H1 (cell line): ENCODE data around the gene SERPINB2. TPM values are rescaled to one million over a fixed set of nuclear protein-coding genes. Genes with fewer than 3 reads are reported as not detected.

Experiments used
- CTCF ChIA-PET: fragments of 300-600 bp; sonication (Branson Sonifier 250); formaldehyde crosslinking; loops from one replicate; lab custom pipeline; 2021; ENCODE audit not compliant: partially characterized antibody; lab: Charles Lee
- POLR2A ChIA-PET: fragments of 300-600 bp; sonication (Branson Sonifier 250); formaldehyde crosslinking; loops from one replicate; lab custom pipeline; 2021; ENCODE audit warnings: inconsistent platforms; ENCODE audit not compliant: partially characterized antibody; lab: Charles Lee
- DNase-seq, 2 experiments: peaks; one replicate each; pipeline versions ENCODE4 v3.0.0 to v3.0.0-alpha.2; 2010 to 2022; ENCODE audit warnings: low spot score in 2 of 2, low read depth in 1 of 2, mixed read lengths in 1 of 2
- FAIRE-seq: peaks from 2 replicates; lab custom pipeline; 2011; peaks lifted over from hg19 to GRCh38; lab: Jason Lieb, UNC
- H2AFZ ChIP-seq: 2 replicates; pipeline ENCODE4 v1.8.1; 2012; ENCODE audit warnings: low read length, inconsistent platforms
- H2AK5ac ChIP-seq: 2 replicates; pipeline ENCODE4 v1.6.1; 2013; ENCODE audit warnings: low read depth, low read length
- H2BK120ac ChIP-seq: replicated peaks from 2 replicates; pipeline ENCODE3; 2013; ENCODE audit warnings: low read depth, low read length, inconsistent platforms
- H2BK12ac ChIP-seq: 2 replicates; pipeline ENCODE4 v1.6.1; 2013; ENCODE audit warnings: low read depth, low read length
- H2BK15ac ChIP-seq: 2 replicates; pipeline ENCODE4 v1.6.1; 2013; ENCODE audit warnings: low read length
- H2BK20ac ChIP-seq: 2 replicates; pipeline ENCODE4 v1.6.1; 2013; ENCODE audit warnings: low read length
- H2BK5ac ChIP-seq: 2 replicates; pipeline ENCODE4 v1.6.1; 2013; ENCODE audit warnings: low read depth, low read length
- H3K14ac ChIP-seq: 2 replicates; pipeline ENCODE4 v1.6.1; 2013; ENCODE audit warnings: inconsistent platforms; ENCODE audit not compliant: insufficient read length
- H3K18ac ChIP-seq: 2 replicates; pipeline ENCODE4 v1.6.1; 2013; ENCODE audit warnings: low read length; ENCODE audit errors: extremely low read depth
- H3K23ac ChIP-seq: 2 replicates; pipeline ENCODE4 v1.6.1; 2013; ENCODE audit warnings: inconsistent platforms; ENCODE audit not compliant: insufficient read length
- H3K23me2 ChIP-seq: 2 replicates; pipeline ENCODE4 v1.6.1; 2013; ENCODE audit warnings: low read depth, low read length
- H3K27ac ChIP-seq: 2 replicates; pipeline ENCODE4 v1.6.1; 2011; ENCODE audit warnings: low read depth, low read length, inconsistent platforms
- H3K27me3 ChIP-seq, 4 experiments: replicated peaks in 1 of 4; 1 replicate in 1 of 4; 2 replicates in 3 of 4; pipeline versions ENCODE4 v1.6.1 to v1.8.1; 2011 to 2013; ENCODE audit warnings: low read length in 3 of 4, mild to moderate bottlenecking in 3 of 4, inconsistent platforms in 2 of 4, mixed read lengths in 2 of 4, moderate library complexity in 1 of 4; ENCODE audit not compliant: control insufficient read depth in 3 of 4, insufficient read depth in 3 of 4; ENCODE audit errors: extremely low read depth in 1 of 4
- H3K36me3 ChIP-seq, 4 experiments: 2 replicates each; pipeline versions ENCODE4 v1.6.1 to v1.8.1; 2011 to 2013; ENCODE audit warnings: mild to moderate bottlenecking in 4 of 4, low read length in 3 of 4, moderate library complexity in 2 of 4, control low read depth in 1 of 4, inconsistent platforms in 1 of 4; ENCODE audit not compliant: insufficient read depth in 4 of 4, control insufficient read depth in 2 of 4
- H3K4ac ChIP-seq: replicated peaks from 2 replicates; pipeline ENCODE3; 2013; ENCODE audit warnings: low read length, low read depth, mixed read lengths, inconsistent platforms; ENCODE audit not compliant: insufficient read length
- H3K4me1 ChIP-seq, 4 experiments: replicated peaks in 1 of 4; 1 replicate in 1 of 4; 2 replicates in 3 of 4; pipeline versions ENCODE4 v1.6.1 to v1.8.1; 2011 to 2013; ENCODE audit warnings: low read length in 3 of 4, inconsistent platforms in 2 of 4, mixed read lengths in 1 of 4; ENCODE audit not compliant: insufficient read depth in 4 of 4, control insufficient read depth in 3 of 4
- H3K4me2 ChIP-seq, 2 experiments: 2 replicates each; pipeline versions ENCODE4 v1.6.1 to v1.8.1; 2011 to 2013; ENCODE audit warnings: low read depth in 2 of 2, low read length in 2 of 2, control low read depth in 1 of 2, inconsistent platforms in 1 of 2, mild to moderate bottlenecking in 1 of 2; ENCODE audit not compliant: insufficient read depth in 1 of 2
- H3K4me3 ChIP-seq, 4 experiments: fragments of 200-600, 300-600 bp in 1 of 4; sonication (generic), shearing (Covaris generic), sonication (Bioruptor Twin) in 1 of 4; 2 replicates each; pipeline versions ENCODE4 v1.5.1 to v1.8.1; 2011 to 2016; ENCODE audit warnings: low read length in 4 of 4, low read depth in 3 of 4, control low read depth in 2 of 4, inconsistent platforms in 2 of 4, mild to moderate bottlenecking in 2 of 4, mixed read lengths in 1 of 4, moderate library complexity in 1 of 4; ENCODE audit not compliant: insufficient read depth in 2 of 4; ENCODE audit errors: extremely low read depth in 1 of 4
- H3K56ac ChIP-seq: replicated peaks from 2 replicates; pipeline ENCODE3; 2013; ENCODE audit warnings: low read depth, mild to moderate bottlenecking, mixed read lengths, low read length, inconsistent platforms; ENCODE audit not compliant: insufficient read length
- H3K79me1 ChIP-seq: 2 replicates; pipeline ENCODE4 v1.6.1; 2013; ENCODE audit warnings: low read depth, low read length, control low read depth
- H3K79me2 ChIP-seq, 2 experiments: 2 replicates each; pipeline versions ENCODE4 v1.6.1 to v1.8.1; 2012 to 2013; ENCODE audit warnings: low read length in 2 of 2, mild to moderate bottlenecking in 2 of 2, inconsistent platforms in 1 of 2; ENCODE audit not compliant: insufficient read depth in 2 of 2, control insufficient read depth in 1 of 2
- H3K9ac ChIP-seq, 4 experiments: replicated peaks in 1 of 4; 1 replicate in 1 of 4; 2 replicates in 3 of 4; pipeline versions ENCODE4 v1.6.1 to v1.8.1; 2011 to 2013; ENCODE audit warnings: low read depth in 3 of 4, low read length in 3 of 4, control low read depth in 2 of 4, mild to moderate bottlenecking in 2 of 4, moderate library complexity in 2 of 4, inconsistent platforms in 1 of 4; ENCODE audit errors: extremely low read depth in 1 of 4
- H3K9me3 ChIP-seq, 2 experiments: 2 replicates each; pipeline versions ENCODE4 v1.6.1 to v1.8.1; 2012 to 2013; ENCODE audit warnings: mild to moderate bottlenecking in 2 of 2, moderate library complexity in 2 of 2, control low read depth in 1 of 2, inconsistent platforms in 1 of 2, low read depth in 1 of 2, low read length in 1 of 2, mixed read lengths in 1 of 2; ENCODE audit not compliant: insufficient read depth in 2 of 2
- H4K20me1 ChIP-seq, 2 experiments: replicated peaks in 1 of 2; 2 replicates each; pipeline versions ENCODE3 to v1.8.1; 2011 to 2013; ENCODE audit warnings: inconsistent platforms in 2 of 2, low read length in 2 of 2, mild to moderate bottlenecking in 1 of 2; ENCODE audit not compliant: insufficient read depth in 2 of 2, control insufficient read depth in 1 of 2
- H4K5ac ChIP-seq: 2 replicates; pipeline ENCODE4 v1.6.1; 2013; ENCODE audit warnings: low read length, low read depth, mixed read lengths, inconsistent platforms; ENCODE audit not compliant: insufficient read length
- H4K8ac ChIP-seq: 2 replicates; pipeline ENCODE4 v1.8.0; 2013; ENCODE audit warnings: mild to moderate bottlenecking, moderate library complexity, low read length, inconsistent platforms; ENCODE audit not compliant: insufficient read depth; ENCODE audit errors: extremely low read depth
- H4K91ac ChIP-seq: replicated peaks from 2 replicates; pipeline ENCODE3; 2013; ENCODE audit warnings: low read length, mixed read lengths, inconsistent platforms; ENCODE audit not compliant: insufficient read length
- CREB1 ChIP-seq: IDR thresholded peaks from 2 replicates; pipeline ENCODE4 v1.6.1; 2012; ENCODE audit warnings: inconsistent platforms
- EP300 ChIP-seq, 2 experiments: IDR thresholded peaks; 1 replicate in 1 of 2; 2 replicates in 1 of 2; pipeline ENCODE4 v1.6.1; 2011 to 2012; ENCODE audit warnings: low read depth in 2 of 2, low read length in 2 of 2, mild to moderate bottlenecking in 2 of 2, borderline replicate concordance in 1 of 2, inconsistent platforms in 1 of 2, moderate library complexity in 1 of 2
- GABPA ChIP-seq: IDR thresholded peaks from 2 replicates; pipeline ENCODE4 v1.6.1; 2011; ENCODE audit warnings: mild to moderate bottlenecking, low read length, moderate library complexity, borderline replicate concordance; ENCODE audit not compliant: insufficient read depth
- HDAC6 ChIP-seq: IDR thresholded peaks from one replicate; pipeline ENCODE4 v1.7.1; 2012; ENCODE audit warnings: low read depth, mild to moderate bottlenecking, inconsistent platforms, low read length, moderate library complexity
- JUN ChIP-seq: IDR thresholded peaks from 2 replicates; pipeline ENCODE4 v1.6.1; 2011; ENCODE audit warnings: low read depth, mild to moderate bottlenecking, improper control_type of control experiment, low read length
- KDM4A ChIP-seq: IDR thresholded peaks from one replicate; pipeline ENCODE4 v1.7.1; 2012; ENCODE audit warnings: low read depth, mild to moderate bottlenecking, moderate library complexity, low read length, inconsistent platforms; ENCODE audit not compliant: severe bottlenecking
- POU5F1 ChIP-seq: IDR thresholded peaks from 2 replicates; pipeline ENCODE4 v1.6.1; 2011; ENCODE audit warnings: low read depth, mild to moderate bottlenecking, low read length, moderate library complexity
- RAD21 ChIP-seq, 2 experiments: IDR thresholded peaks in 1 of 2; conservative IDR thresholded peaks in 1 of 2; 2 replicates each; pipeline ENCODE4 v1.6.1; 2011; ENCODE audit warnings: low read depth in 2 of 2, low read length in 2 of 2, improper control_type of control experiment in 1 of 2, inconsistent platforms in 1 of 2, mild to moderate bottlenecking in 1 of 2, moderate library complexity in 1 of 2
- RXRA ChIP-seq: IDR thresholded peaks from 2 replicates; pipeline ENCODE4 v1.6.1; 2011; ENCODE audit warnings: low read depth, mild to moderate bottlenecking, low read length, moderate library complexity; ENCODE audit not compliant: insufficient read depth
- SAP30 ChIP-seq: fragments of 300-600 bp; sonication (generic); IDR thresholded peaks from 2 replicates; pipeline ENCODE4 v1.7.1; 2012; ENCODE audit warnings: low read length, moderate library complexity, mild to moderate bottlenecking, inconsistent platforms; ENCODE audit not compliant: insufficient read depth, insufficient replicate concordance
- SUZ12 ChIP-seq: fragments of 200-600 bp; sonication (generic); IDR thresholded peaks from 2 replicates; pipeline ENCODE4 v1.6.1; 2012; ENCODE audit warnings: mild to moderate bottlenecking, inconsistent platforms, low read length, moderate library complexity, mixed read lengths
- ZNF274 ChIP-seq: IDR thresholded peaks from 2 replicates; pipeline ENCODE4 v1.7.0; 2012; ENCODE audit warnings: low read length, borderline replicate concordance; ENCODE audit errors: extremely low read depth
- polyA plus RNA-seq, 7 experiments: library from polyadenylated mRNA; depleted of rRNA in 3 of 7; stranded (reverse) in 5 of 7; unstranded in 2 of 7; fragments of >200 nt in 5 of 7; fragments of 200-250 nt in 2 of 7; gene quantifications; 1 replicate in 5 of 7; 2 replicates in 1 of 7; 4 replicates in 1 of 7; pipeline versions ENCODE4 v1.2.1 to v1.2.3, GENCODE V29; 2011 to 2013; ENCODE audit warnings: missing spikeins in 2 of 7, mixed read lengths in 2 of 7
- total RNA-seq: library from RNA; stranded (reverse); fragmentation: NEBNext Ultra II Directional; extraction: Animal tissue kit (Norgen Biotek cat#: 25700); gene quantifications from 2 replicates; pipeline ENCODE4 v1.2.1, GENCODE V29; 2021
- TF ChIP-seq, protein P1 (sequence below): IDR thresholded peaks from 2 replicates; pipeline ENCODE4 v1.6.1; 2012; ENCODE audit warnings: inconsistent platforms

The SERPINB2 gene
- total and polyA plus RNA-seq, 2 of the 8 experiments (the other 6 are each of a cell fraction or from before 2014, with no cell fraction given) = not detected

DNA sequence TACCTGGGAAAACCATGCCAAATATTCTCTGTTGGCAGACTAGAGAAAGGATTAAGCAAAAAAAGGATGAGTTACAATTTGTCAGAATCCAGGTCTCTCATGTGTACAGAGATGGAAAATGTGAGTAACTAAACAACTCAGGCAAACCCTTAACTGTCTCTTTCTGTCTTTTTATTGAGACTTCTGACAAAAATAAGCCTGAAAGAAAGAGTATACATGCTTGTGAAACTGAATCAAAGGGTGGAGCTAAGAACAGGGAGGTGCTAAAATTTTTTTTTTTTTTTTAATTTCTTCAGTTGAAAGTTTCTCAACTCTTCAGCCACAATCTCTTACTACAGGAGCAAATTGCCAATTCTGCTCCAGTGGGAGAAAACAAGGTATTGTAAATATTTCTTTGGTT is 20.2 kb downstream of the SERPINB2 start, which contains the start of gene SERPINB10:
Gene SERPINB10, plus strand, starts transcription at position 295 of the 400 bp plus-strand sequence. CDS start 7,553 bp downstream, outside the sequence.
- no peaks in the 10 kb centered on the region for H3K79me1 ChIP-seq
- H3K4me3 ChIP-seq = no peak within 1 kb of the TSS
- no peak within 1 kb of the TSS for H3K23ac ChIP-seq
- no peaks in the 10 kb centered on the region for H3K27me3 ChIP-seq
- H2AK5ac ChIP-seq = no peak within 1 kb of the TSS
- H3K56ac ChIP-seq = no peak within 1 kb of the TSS
- FAIRE-seq (no peak), DNase-seq (no peak)
- no peak within 1 kb of the TSS for H3K18ac ChIP-seq
- H3K4ac ChIP-seq = no peak within 1 kb of the TSS
- no peak within 1 kb of the TSS for H3K27ac ChIP-seq
- H2AFZ ChIP-seq = no peak within 1 kb of the TSS
- H2BK12ac ChIP-seq = no peak within 1 kb of the TSS
- H3K4me2 ChIP-seq = no peak within 1 kb of the TSS
- H2BK20ac ChIP-seq = no peak within 1 kb of the TSS
- H2BK120ac ChIP-seq = no peak within 1 kb of the TSS
- H3K23me2 ChIP-seq = no peaks in the 10 kb centered on the region
- ChIA-PET POLR2A (no interaction called here), CTCF (interaction anchor here (0.6 to 2.0 kb wide), 3 partner anchors 20 to 57 kb away, joined by 3 to 6 read pairs (median 3); no protein-coding TSS in a partner anchor)
- H4K5ac ChIP-seq = no peak within 1 kb of the TSS
- no peak within 1 kb of the TSS for H4K8ac ChIP-seq
- no peak within 1 kb of the TSS for H4K91ac ChIP-seq
- H3K36me3 ChIP-seq = no peaks in the 10 kb centered on the region
- H2BK5ac ChIP-seq = no peak within 1 kb of the TSS
- H3K14ac ChIP-seq = no peak within 1 kb of the TSS
- H3K9ac ChIP-seq = no peak within 1 kb of the TSS
- peaks cover 0 to 2% (median 0%) of the 10 kb centered on the region in 4 experiments; a peak in 1 of 7 replicates for H3K4me1 ChIP-seq
- H4K20me1 ChIP-seq = no peaks in the 10 kb centered on the region
- no peak within 1 kb of the TSS for H2BK15ac ChIP-seq
- no peaks in the 10 kb centered on the region for H3K79me2 ChIP-seq
- peaks cover 0 to 7% of the 10 kb centered on the region in 2 experiments; a peak in 1 of 4 replicates for H3K9me3 ChIP-seq
- TF ChIP-seq HDAC6 (no peak), ZNF274 (no peak), GABPA (no peak), KDM4A (no peak), CREB1 (no peak), POU5F1 (no peak), EP300 (IDR thresholded peaks at IDR 0.05; ENCODE audit: borderline replicate concordance in 1 of 2, low read depth in 2 of 2, low read length in 2 of 2) (no peak), SUZ12 (no peak), SAP30 (no peak), RXRA (no peak), JUN (no peak), RAD21 (IDR thresholded peaks at IDR 0.05 in 1 of 2, conservative IDR thresholded peaks at IDR 0.05 in 1 of 2; ENCODE audit: low read depth in 2 of 2, low read length in 2 of 2) (no peak)
- TF ChIP-seq, protein P1, sequence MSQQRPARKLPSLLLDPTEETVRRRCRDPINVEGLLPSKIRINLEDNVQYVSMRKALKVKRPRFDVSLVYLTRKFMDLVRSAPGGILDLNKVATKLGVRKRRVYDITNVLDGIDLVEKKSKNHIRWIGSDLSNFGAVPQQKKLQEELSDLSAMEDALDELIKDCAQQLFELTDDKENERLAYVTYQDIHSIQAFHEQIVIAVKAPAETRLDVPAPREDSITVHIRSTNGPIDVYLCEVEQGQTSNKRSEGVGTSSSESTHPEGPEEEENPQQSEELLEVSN = no peak
